ENCODE data around the gene CDKN2AIPNL.
"Not testable (repeated sequence)": the region's sequence is repeated elsewhere in the genome, so short reads cannot be mapped to it uniquely, and the experiment has no call there.

Gene CDKN2AIPNL

DNA sequence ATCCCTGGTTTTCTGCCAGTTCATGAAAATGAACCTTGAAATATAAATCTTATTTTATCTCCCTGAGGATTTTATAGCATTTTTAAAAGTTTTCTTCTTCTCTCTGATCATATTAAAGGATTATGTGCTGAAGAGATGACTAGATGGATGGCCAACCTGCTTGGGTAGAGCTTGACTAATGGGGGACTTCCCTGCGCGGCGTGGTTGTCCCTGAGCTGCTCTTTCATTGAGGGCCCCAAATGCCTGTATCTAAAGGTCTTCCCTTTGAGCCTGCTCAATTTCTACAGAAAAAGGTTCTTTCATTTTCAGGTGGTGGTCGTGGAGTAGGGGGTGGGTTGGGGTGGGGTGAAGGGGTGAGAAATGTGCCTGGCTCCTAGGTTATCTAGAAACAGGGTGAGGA, 20.5 kb upstream of the CDKN2AIPNL start:
- TF ChIP-seq, protein P1, sequence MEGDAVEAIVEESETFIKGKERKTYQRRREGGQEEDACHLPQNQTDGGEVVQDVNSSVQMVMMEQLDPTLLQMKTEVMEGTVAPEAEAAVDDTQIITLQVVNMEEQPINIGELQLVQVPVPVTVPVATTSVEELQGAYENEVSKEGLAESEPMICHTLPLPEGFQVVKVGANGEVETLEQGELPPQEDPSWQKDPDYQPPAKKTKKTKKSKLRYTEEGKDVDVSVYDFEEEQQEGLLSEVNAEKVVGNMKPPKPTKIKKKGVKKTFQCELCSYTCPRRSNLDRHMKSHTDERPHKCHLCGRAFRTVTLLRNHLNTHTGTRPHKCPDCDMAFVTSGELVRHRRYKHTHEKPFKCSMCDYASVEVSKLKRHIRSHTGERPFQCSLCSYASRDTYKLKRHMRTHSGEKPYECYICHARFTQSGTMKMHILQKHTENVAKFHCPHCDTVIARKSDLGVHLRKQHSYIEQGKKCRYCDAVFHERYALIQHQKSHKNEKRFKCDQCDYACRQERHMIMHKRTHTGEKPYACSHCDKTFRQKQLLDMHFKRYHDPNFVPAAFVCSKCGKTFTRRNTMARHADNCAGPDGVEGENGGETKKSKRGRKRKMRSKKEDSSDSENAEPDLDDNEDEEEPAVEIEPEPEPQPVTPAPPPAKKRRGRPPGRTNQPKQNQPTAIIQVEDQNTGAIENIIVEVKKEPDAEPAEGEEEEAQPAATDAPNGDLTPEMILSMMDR (IDR thresholded peaks at IDR 0.05; ENCODE audit: borderline replicate concordance, insufficient read depth, low read depth, low read length), result no peak
- no peak overlapping the region for H3K4me3 ChIP-seq (ENCODE audit: low read depth, low read length)

DNA sequence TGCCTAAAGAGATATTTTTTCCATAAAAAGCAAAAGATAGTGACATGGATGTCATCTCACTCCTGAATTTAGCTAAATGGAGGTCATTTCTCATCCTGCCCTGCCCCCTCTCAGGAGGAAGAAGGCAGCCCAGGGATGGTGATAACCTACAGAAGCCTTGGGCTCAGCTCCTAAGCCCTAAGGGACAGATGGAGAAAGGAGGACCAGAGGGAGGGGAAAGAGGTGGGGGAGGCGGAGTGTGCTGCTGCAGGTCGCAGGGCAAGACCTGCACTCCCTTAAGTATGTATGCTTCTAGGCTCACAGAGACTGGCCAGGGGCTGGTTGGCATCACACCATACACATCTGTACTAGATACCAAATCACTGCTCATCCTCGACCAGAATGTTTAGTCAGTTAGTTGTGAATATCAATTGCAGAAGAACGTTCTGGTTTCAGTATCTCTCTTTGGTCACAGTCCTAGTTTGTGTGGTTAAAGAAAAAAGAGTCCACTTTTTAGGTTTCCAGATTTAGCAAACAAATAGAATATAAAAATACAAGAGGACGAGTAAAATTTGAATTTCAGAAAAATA, 18.4 kb upstream of the CDKN2AIPNL start:
- no peak overlapping the region for H3K4me3 ChIP-seq (ENCODE audit: low read depth, low read length)
- TF ChIP-seq, protein P1 (IDR thresholded peaks at IDR 0.05; ENCODE audit: borderline replicate concordance, insufficient read depth, low read depth, low read length), result no peak

GRCh38 chr5:134427540-134428041, 15.9 kb upstream of the CDKN2AIPNL start:
- H3K4me3 ChIP-seq (ENCODE audit: low read depth, low read length), result no peak overlapping the region
- TF ChIP-seq, protein P1 (IDR thresholded peaks at IDR 0.05; ENCODE audit: borderline replicate concordance, insufficient read depth, low read depth, low read length), result no peak

GRCh38 chr5:134426361-134426760, 14.7 kb upstream of the CDKN2AIPNL start:
- TF ChIP-seq, protein P1 (IDR thresholded peaks at IDR 0.05; ENCODE audit: borderline replicate concordance, insufficient read depth, low read depth, low read length), result no peak
- no peak overlapping the region for H3K4me3 ChIP-seq (ENCODE audit: low read depth, low read length)

GRCh38 chr5:134423376-134423775, 11.7 kb upstream of the CDKN2AIPNL start:
- TF ChIP-seq, protein P1 (IDR thresholded peaks at IDR 0.05; ENCODE audit: borderline replicate concordance, insufficient read depth, low read depth, low read length), result no peak

DNA sequence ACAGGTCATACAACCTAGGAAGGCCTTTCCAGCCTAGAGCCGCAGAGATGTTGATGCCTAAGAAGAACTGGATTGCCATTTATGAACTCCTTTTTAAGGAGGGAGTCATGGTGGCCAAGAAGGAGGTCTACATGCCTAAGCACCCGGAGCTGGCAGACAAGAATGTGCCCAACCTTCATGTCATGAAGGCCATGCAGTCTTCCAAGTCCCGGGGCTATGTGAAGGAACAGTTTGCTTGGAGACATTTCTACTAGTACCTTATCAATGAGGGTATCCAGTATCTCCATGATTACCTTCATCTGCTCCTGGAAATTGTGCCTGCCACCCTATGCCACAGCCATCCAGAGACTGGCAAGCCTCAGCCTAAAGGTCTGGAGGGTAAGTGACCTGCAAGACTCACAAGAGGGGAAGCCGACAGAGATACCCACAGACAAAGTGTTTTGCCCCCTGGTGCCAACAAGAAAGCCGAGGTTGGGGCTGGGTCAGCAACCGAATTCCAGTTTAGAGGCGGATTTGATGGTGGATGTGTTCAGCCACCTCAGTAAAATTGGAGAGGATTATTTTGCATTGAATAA, 11.2 kb upstream of the CDKN2AIPNL start:
- no peak overlapping the region for H3K4me3 ChIP-seq (ENCODE audit: low read depth, low read length)
- TF ChIP-seq, protein P1 (IDR thresholded peaks at IDR 0.05; ENCODE audit: borderline replicate concordance, insufficient read depth, low read depth, low read length), result no peak

More at GRCh38 chr5:134423376-134423775, 11.7 kb upstream of the CDKN2AIPNL start:
- H3K4me3 ChIP-seq (ENCODE audit: low read depth, low read length), result no peak overlapping the region

GRCh38 chr5:134421038-134421437, 9.4 kb upstream of the CDKN2AIPNL start:
- H3K4me3 ChIP-seq (ENCODE audit: low read depth, low read length), result not testable (repeated sequence)

All from GM12875 (cell line).